Panc1 (cell line): ENCODE results near the gene WWOX. TPM values are rescaled to one million over a fixed set of nuclear protein-coding genes. Genes with fewer than 3 reads are reported as not detected.

Source experiments
- ATAC-seq: fragments of 200-7000 bp; cut with Tn5 transposase; 2 replicates; pipeline ENCODE4 v1.9.1; 2020; ENCODE audit warnings: mild to moderate bottlenecking, moderate library complexity
- BruUV-seq: library from RNA; stranded (reverse); fragments of 400-500 nt; replicated peaks from 2 replicates; lab custom pipeline; 2021; lab: Mats Ljungman, UMichigan
- CTCF ChIA-PET: fragments of 300-600 bp; sonication (Branson Sonifier 250); formaldehyde crosslinking; loops from one replicate; lab custom pipeline; 2022; ENCODE audit warnings: antibody characterized with exemption; lab: Charles Lee
- POLR2A ChIA-PET: fragments of 300-600 bp; sonication (Branson Sonifier 250); formaldehyde crosslinking; loops from one replicate; lab custom pipeline; 2022; ENCODE audit warnings: antibody characterized with exemption; lab: Charles Lee
- DNase-seq: peaks from one replicate; pipeline ENCODE4 v3.0.0-alpha.2; 2010; ENCODE audit warnings: low read depth, low spot score
- H3K27ac ChIP-seq: 2 replicates; pipeline ENCODE4 v1.5.1; 2011; ENCODE audit warnings: mild to moderate bottlenecking, low read length, inconsistent platforms
- H3K27me3 ChIP-seq: fragments of 200-500 bp; sonication (Bioruptor generic); 2 replicates; pipeline ENCODE4 v1.6.0; 2014; ENCODE audit warnings: low read length, inconsistent platforms; ENCODE audit not compliant: control insufficient read depth, insufficient read depth
- H3K36me3 ChIP-seq: fragments of 200-500 bp; sonication (Bioruptor generic); 2 replicates; pipeline ENCODE4 v1.5.1; 2014; ENCODE audit warnings: inconsistent platforms, mild to moderate bottlenecking, low read length, moderate library complexity; ENCODE audit not compliant: control insufficient read depth, insufficient read depth
- H3K4me1 ChIP-seq: 2 replicates; pipeline ENCODE4 v1.5.1; 2011; ENCODE audit warnings: inconsistent platforms, mild to moderate bottlenecking, low read length, moderate library complexity; ENCODE audit not compliant: control insufficient read depth, insufficient read depth
- H3K4me3 ChIP-seq, 2 experiments: 2 replicates each; pipeline ENCODE4 v1.5.1; 2011 to 2012; ENCODE audit warnings: low read depth in 2 of 2, low read length in 2 of 2, mild to moderate bottlenecking in 2 of 2, inconsistent platforms in 1 of 2, moderate library complexity in 1 of 2
- H3K9me3 ChIP-seq: fragments of 200-500 bp; sonication (Bioruptor generic); 2 replicates; pipeline ENCODE4 v1.5.1; 2014; ENCODE audit warnings: low read depth, mild to moderate bottlenecking, inconsistent platforms, low read length, moderate library complexity; ENCODE audit not compliant: control insufficient read depth, insufficient read depth
- POLR2AphosphoS5 ChIP-seq: IDR thresholded peaks from 2 replicates; pipeline ENCODE4 v1.6.1; 2012; ENCODE audit warnings: mild to moderate bottlenecking, low read depth, low read length, moderate library complexity
- SIN3A ChIP-seq: IDR thresholded peaks from 2 replicates; pipeline ENCODE4 v1.6.1; 2012; ENCODE audit warnings: low read depth, mild to moderate bottlenecking, low read length, moderate library complexity, borderline replicate concordance; ENCODE audit not compliant: insufficient read depth
- TCF7L2 ChIP-seq: IDR thresholded peaks from 2 replicates; pipeline ENCODE4 v1.6.1; 2011; ENCODE audit warnings: mild to moderate bottlenecking, low read depth, low read length, inconsistent platforms
- in situ Hi-C: cut with HindIII; loops from 2 replicates; pipeline ENCODE4 v1.10.0; 2016; ENCODE audit warnings: low sequenced_read_pairs, low pct_unique_long_range_greater_than_20kb
- intact Hi-C: fragments of 100-400 bp; cut with micrococcal nuclease; formaldehyde crosslinking; loops from one replicate; pipeline ENCODE4 v1.10.0; 2022; ENCODE audit not compliant: unreplicated experiment
- total RNA-seq: library from RNA; stranded (reverse); gene quantifications from one replicate; pipeline ENCODE4 v1.2.1, GENCODE V29; 2021; ENCODE audit not compliant: unreplicated experiment
- TF ChIP-seq, protein P1 (sequence below): fragments of 450-650 bp; IDR thresholded peaks from 2 replicates; pipeline ENCODE4 v1.5.1; 2017; ENCODE audit warnings: mild to moderate bottlenecking
- TF ChIP-seq, protein P2 (sequence below), 2 experiments: IDR thresholded peaks; 2 replicates each; pipeline ENCODE4 v1.6.1; 2011 to 2012; ENCODE audit warnings: low read depth in 2 of 2, control low read depth in 1 of 2, low read length in 1 of 2, mild to moderate bottlenecking in 1 of 2, moderate library complexity in 1 of 2; ENCODE audit not compliant: insufficient read depth in 1 of 2

The WWOX gene
- total RNA-seq, 1 experiment from 2014 or later: 12.5 TPM

DNA sequence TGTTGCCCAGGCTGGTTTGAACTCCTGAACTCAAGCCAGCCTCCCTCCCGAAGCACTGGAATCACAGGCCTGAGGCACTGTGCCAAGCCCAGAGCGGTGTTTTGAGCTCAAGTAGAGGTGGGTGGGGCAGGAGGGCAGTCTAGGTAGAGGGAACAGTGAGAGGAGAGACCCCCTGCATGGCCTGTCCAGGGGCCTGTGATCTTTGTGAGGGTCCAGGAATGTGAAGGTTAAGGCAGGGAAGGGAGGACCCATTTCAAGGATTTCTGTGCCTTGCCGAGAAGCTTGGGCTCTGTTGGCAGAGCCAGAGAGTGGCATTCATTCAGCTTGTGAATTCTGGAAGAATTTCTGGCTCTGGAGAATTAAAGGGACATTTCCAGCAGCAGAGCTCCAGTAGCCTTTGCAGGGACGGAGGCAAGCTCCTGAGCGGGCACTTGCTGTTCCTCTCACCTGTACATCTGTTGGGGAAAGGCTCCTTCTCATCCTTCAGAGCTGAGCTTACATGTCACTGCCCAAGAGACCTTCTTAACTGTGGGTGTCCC lies 2.7 kb downstream of the WWOX start:
- H3K9me3 ChIP-seq: no peaks in the 10 kb centered on the region
- POLR2A ChIA-PET: no interaction called here
- no peak for TF ChIP-seq SIN3A
- TF ChIP-seq, protein P1, sequence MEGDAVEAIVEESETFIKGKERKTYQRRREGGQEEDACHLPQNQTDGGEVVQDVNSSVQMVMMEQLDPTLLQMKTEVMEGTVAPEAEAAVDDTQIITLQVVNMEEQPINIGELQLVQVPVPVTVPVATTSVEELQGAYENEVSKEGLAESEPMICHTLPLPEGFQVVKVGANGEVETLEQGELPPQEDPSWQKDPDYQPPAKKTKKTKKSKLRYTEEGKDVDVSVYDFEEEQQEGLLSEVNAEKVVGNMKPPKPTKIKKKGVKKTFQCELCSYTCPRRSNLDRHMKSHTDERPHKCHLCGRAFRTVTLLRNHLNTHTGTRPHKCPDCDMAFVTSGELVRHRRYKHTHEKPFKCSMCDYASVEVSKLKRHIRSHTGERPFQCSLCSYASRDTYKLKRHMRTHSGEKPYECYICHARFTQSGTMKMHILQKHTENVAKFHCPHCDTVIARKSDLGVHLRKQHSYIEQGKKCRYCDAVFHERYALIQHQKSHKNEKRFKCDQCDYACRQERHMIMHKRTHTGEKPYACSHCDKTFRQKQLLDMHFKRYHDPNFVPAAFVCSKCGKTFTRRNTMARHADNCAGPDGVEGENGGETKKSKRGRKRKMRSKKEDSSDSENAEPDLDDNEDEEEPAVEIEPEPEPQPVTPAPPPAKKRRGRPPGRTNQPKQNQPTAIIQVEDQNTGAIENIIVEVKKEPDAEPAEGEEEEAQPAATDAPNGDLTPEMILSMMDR: no peak
- TF ChIP-seq POLR2AphosphoS5: no peak
- TF ChIP-seq TCF7L2: no peak
- TF ChIP-seq, protein P2, sequence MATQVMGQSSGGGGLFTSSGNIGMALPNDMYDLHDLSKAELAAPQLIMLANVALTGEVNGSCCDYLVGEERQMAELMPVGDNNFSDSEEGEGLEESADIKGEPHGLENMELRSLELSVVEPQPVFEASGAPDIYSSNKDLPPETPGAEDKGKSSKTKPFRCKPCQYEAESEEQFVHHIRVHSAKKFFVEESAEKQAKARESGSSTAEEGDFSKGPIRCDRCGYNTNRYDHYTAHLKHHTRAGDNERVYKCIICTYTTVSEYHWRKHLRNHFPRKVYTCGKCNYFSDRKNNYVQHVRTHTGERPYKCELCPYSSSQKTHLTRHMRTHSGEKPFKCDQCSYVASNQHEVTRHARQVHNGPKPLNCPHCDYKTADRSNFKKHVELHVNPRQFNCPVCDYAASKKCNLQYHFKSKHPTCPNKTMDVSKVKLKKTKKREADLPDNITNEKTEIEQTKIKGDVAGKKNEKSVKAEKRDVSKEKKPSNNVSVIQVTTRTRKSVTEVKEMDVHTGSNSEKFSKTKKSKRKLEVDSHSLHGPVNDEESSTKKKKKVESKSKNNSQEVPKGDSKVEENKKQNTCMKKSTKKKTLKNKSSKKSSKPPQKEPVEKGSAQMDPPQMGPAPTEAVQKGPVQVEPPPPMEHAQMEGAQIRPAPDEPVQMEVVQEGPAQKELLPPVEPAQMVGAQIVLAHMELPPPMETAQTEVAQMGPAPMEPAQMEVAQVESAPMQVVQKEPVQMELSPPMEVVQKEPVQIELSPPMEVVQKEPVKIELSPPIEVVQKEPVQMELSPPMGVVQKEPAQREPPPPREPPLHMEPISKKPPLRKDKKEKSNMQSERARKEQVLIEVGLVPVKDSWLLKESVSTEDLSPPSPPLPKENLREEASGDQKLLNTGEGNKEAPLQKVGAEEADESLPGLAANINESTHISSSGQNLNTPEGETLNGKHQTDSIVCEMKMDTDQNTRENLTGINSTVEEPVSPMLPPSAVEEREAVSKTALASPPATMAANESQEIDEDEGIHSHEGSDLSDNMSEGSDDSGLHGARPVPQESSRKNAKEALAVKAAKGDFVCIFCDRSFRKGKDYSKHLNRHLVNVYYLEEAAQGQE (IDR thresholded peaks at IDR 0.05; ENCODE audit: insufficient read depth in 1 of 2, low read depth in 2 of 2, low read length in 1 of 2): no peak
- no TSS peak for BruUV-seq
- intact Hi-C loops (no loop called here), in situ Hi-C loops (no loop called here)
- CTCF ChIA-PET: no interaction called here
- DNase-seq: no peak
- no peaks in the 10 kb centered on the region for H3K27me3 ChIP-seq
- H3K4me3 ChIP-seq: no peak overlapping the region
- no peaks in the 10 kb centered on the region for H3K36me3 ChIP-seq
- no peak for ATAC-seq
- H3K27ac ChIP-seq: no peak overlapping the region
- H3K4me1 ChIP-seq: peaks cover 4% of the 10 kb centered on the region; the same call in 1 of the 2 replicates

DNA sequence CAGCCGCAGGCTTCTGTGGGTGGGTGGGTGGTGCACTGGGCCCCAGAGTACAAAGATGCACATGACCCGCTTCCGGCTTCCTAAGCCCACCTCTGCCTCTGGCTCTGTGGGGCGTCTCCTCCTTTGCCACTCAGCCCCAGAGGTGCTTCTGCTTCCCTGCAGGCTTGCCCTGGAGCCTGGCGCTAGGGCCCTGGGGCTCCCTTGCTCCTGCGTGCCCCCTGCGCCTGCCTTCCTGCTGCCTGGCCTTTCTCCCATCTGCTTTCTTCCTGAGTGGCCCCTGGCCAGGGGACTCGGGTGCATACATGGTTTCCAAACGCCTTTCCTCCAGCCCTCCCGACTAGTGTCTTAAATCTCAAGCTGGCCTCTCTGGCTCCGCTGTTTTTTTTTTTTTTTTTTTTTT lies 3.4 kb downstream of the WWOX start:
- Histone ChIP-seq H3K9me3 (no peaks in the 10 kb centered on the region), H3K27ac (no peak overlapping the region), H3K4me3 (no peak overlapping the region), H3K27me3 (no peaks in the 10 kb centered on the region), H3K4me1 (peaks cover 4% of the 10 kb centered on the region; the same call in 1 of the 2 replicates), H3K36me3 (no peaks in the 10 kb centered on the region)
- no peak for DNase-seq
- CTCF ChIA-PET: no interaction called here
- POLR2A ChIA-PET: no interaction called here
- ATAC-seq: no peak
- in situ Hi-C loops: no loop called here
- BruUV-seq: no TSS peak
- intact Hi-C loops: no loop called here
- TF ChIP-seq POLR2AphosphoS5: no peak
- TF ChIP-seq, protein P2 (IDR thresholded peaks at IDR 0.05; ENCODE audit: insufficient read depth in 1 of 2, low read depth in 2 of 2, low read length in 1 of 2): no peak
- TF ChIP-seq SIN3A: no peak
- no peak for TF ChIP-seq TCF7L2
- TF ChIP-seq, protein P1: no peak
